SK-N-SH (cell line): ENCODE data around the gene PPP2R1B. TPM values are rescaled to one million over a fixed set of nuclear protein-coding genes. Genes with fewer than 3 reads are reported as not detected.

Source experiments
- CTCF ChIA-PET: fragments of 300-600, 350-600 bp; formaldehyde crosslinking; extraction: SDS; loops from one replicate; lab custom pipeline; 2021; lab: Yijun Ruan, JAX
- POLR2A ChIA-PET: fragments of 350-600 bp; sonication (Branson Sonifier 250); formaldehyde crosslinking; extraction: SDS; loops from one replicate; lab custom pipeline; 2020; ENCODE audit warnings: antibody characterized with exemption, inconsistent platforms; lab: Yijun Ruan, JAX
- DNase-seq: peaks from one replicate; pipeline ENCODE4 v3.0.0; 2012
- H2AFZ ChIP-seq: fragments of 200-600 bp; sonication (generic); 2 replicates; pipeline ENCODE4 v1.8.1; 2016; ENCODE audit warnings: antibody characterized with exemption, mild to moderate bottlenecking, low read depth
- H3F3A ChIP-seq: fragments of 200-600 bp; sonication (generic); replicated peaks from 2 replicates; pipeline ENCODE3; 2016; ENCODE audit warnings: antibody characterized with exemption, mild to moderate bottlenecking; ENCODE audit not compliant: insufficient read depth
- H3K27ac ChIP-seq, 2 experiments: fragments of 200-500 bp in 1 of 2; fragments of 200-600 bp in 1 of 2; sonication (Bioruptor generic) in 1 of 2; sonication (generic), shearing (Covaris generic) in 1 of 2; 2 replicates each; pipeline versions ENCODE4 v1.5.1 to v1.6.1; 2014 to 2016; ENCODE audit warnings: low read depth in 2 of 2, inconsistent platforms in 1 of 2, low read length in 1 of 2, mild to moderate bottlenecking in 1 of 2, mixed read lengths in 1 of 2
- H3K27me3 ChIP-seq: fragments of 200-600 bp; sonication (generic), shearing (Covaris generic); 2 replicates; pipeline ENCODE4 v1.6.1; 2016; ENCODE audit warnings: mixed run types; ENCODE audit not compliant: insufficient read depth
- H3K36me3 ChIP-seq, 2 experiments: fragments of 200-500 bp in 1 of 2; fragments of 200-600 bp in 1 of 2; sonication (Bioruptor generic) in 1 of 2; sonication (generic) in 1 of 2; replicated peaks in 1 of 2; 2 replicates each; pipeline versions ENCODE3 to v1.5.1; 2014 to 2016; ENCODE audit warnings: low read length in 1 of 2, mild to moderate bottlenecking in 1 of 2; ENCODE audit not compliant: insufficient read depth in 2 of 2, control insufficient read depth in 1 of 2
- H3K4me1 ChIP-seq, 2 experiments: fragments of 200-500 bp in 1 of 2; fragments of 200-600 bp in 1 of 2; sonication (Bioruptor generic) in 1 of 2; sonication (generic), shearing (Covaris generic) in 1 of 2; 2 replicates each; pipeline versions ENCODE4 v1.5.1 to v1.6.1; 2014 to 2016; ENCODE audit warnings: low read depth in 1 of 2, low read length in 1 of 2, mixed run types in 1 of 2; ENCODE audit not compliant: insufficient read depth in 2 of 2, control insufficient read depth in 1 of 2
- H3K4me2 ChIP-seq: fragments of 200-600 bp; sonication (generic), shearing (Covaris generic); 2 replicates; pipeline ENCODE4 v1.6.1; 2017; ENCODE audit warnings: mixed run types
- H3K4me3 ChIP-seq, 2 experiments: fragments of 200-500 bp in 1 of 2; fragments of 200-600 bp in 1 of 2; sonication (Bioruptor generic) in 1 of 2; sonication (generic), shearing (Covaris generic) in 1 of 2; 2 replicates each; pipeline versions ENCODE4 v1.5.1 to v1.8.1; 2014 to 2016; ENCODE audit warnings: low read depth in 2 of 2, inconsistent platforms in 1 of 2, low read length in 1 of 2, mild to moderate bottlenecking in 1 of 2, mixed read lengths in 1 of 2, moderate library complexity in 1 of 2
- H3K79me2 ChIP-seq: fragments of 200-600 bp; sonication (generic); 2 replicates; pipeline ENCODE4 v1.8.1; 2017; ENCODE audit warnings: mild to moderate bottlenecking; ENCODE audit not compliant: insufficient read depth
- H3K9ac ChIP-seq: fragments of 200-600 bp; sonication (generic); 2 replicates; pipeline ENCODE4 v1.6.1; 2017; ENCODE audit warnings: mixed run types
- H3K9me2 ChIP-seq: fragments of 200-600 bp; sonication (generic); 2 replicates; pipeline ENCODE4 v1.6.1; 2017; ENCODE audit warnings: mixed run types
- H3K9me3 ChIP-seq: fragments of 200-600 bp; sonication (generic); 2 replicates; pipeline ENCODE4 v1.6.1; 2017; ENCODE audit warnings: mixed run types, mild to moderate bottlenecking, moderate library complexity
- H4K20me1 ChIP-seq: fragments of 200-600 bp; sonication (generic); 2 replicates; pipeline ENCODE4 v1.6.1; 2017; ENCODE audit warnings: mild to moderate bottlenecking, mixed run types; ENCODE audit not compliant: insufficient read depth
- CHD2 ChIP-seq: fragments of 150-350 bp; IDR thresholded peaks from 2 replicates; pipeline ENCODE4 v1.6.1; 2018; ENCODE audit warnings: low read length; ENCODE audit not compliant: partially characterized antibody
- FOSL2 ChIP-seq: IDR thresholded peaks from 2 replicates; pipeline ENCODE4 v1.4.0; 2012; ENCODE audit warnings: low read depth, mild to moderate bottlenecking, moderate library complexity, borderline replicate concordance
- FOXJ3 ChIP-seq: sonication (generic); formaldehyde crosslinking; IDR thresholded peaks from 2 replicates; pipeline ENCODE4 v1.5.1; 2020; ENCODE audit warnings: mild to moderate bottlenecking, missing genetic modification reagents
- FOXM1 ChIP-seq: IDR thresholded peaks from 2 replicates; pipeline ENCODE4 v1.4.0; 2012; ENCODE audit warnings: low read depth, mild to moderate bottlenecking
- GABPA ChIP-seq: IDR thresholded peaks from 2 replicates; pipeline ENCODE4 v1.4.0; 2012; ENCODE audit warnings: low read depth, mild to moderate bottlenecking
- GATA2 ChIP-seq: sonication (generic); formaldehyde crosslinking; IDR thresholded peaks from 2 replicates; pipeline ENCODE4 v1.5.0; 2020; ENCODE audit warnings: mild to moderate bottlenecking, missing genetic modification reagents
- JUND ChIP-seq: IDR thresholded peaks from 2 replicates; pipeline ENCODE4 v1.4.0; 2012
- MXI1 ChIP-seq: IDR thresholded peaks from 2 replicates; pipeline ENCODE4 v1.6.1; 2012; ENCODE audit warnings: mild to moderate bottlenecking, low read depth, low read length, improper control_type of control experiment
- NFIC ChIP-seq: IDR thresholded peaks from 2 replicates; pipeline ENCODE4 v1.4.0; 2012; ENCODE audit warnings: borderline replicate concordance
- NRF1 ChIP-seq: IDR thresholded peaks from 2 replicates; pipeline ENCODE4 v1.6.1; 2012; ENCODE audit warnings: low read depth, mild to moderate bottlenecking, low read length
- RAD21 ChIP-seq: IDR thresholded peaks from 2 replicates; pipeline ENCODE4 v1.6.1; 2012; ENCODE audit warnings: mild to moderate bottlenecking, low read length
- RCOR1 ChIP-seq: fragments of 150-350 bp; IDR thresholded peaks from 2 replicates; pipeline ENCODE4 v1.6.1; 2017; ENCODE audit warnings: antibody characterized with exemption, low read length
- RFX5 ChIP-seq: IDR thresholded peaks from 2 replicates; pipeline ENCODE4 v1.6.1; 2012; ENCODE audit warnings: mild to moderate bottlenecking, improper control_type of control experiment, low read length
- RXRA ChIP-seq: IDR thresholded peaks from 2 replicates; pipeline ENCODE4 v1.4.0; 2012; ENCODE audit warnings: low read depth, mild to moderate bottlenecking, borderline replicate concordance
- SIN3A ChIP-seq: IDR thresholded peaks from 2 replicates; pipeline ENCODE4 v1.6.1; 2012; ENCODE audit warnings: low read depth, mild to moderate bottlenecking, low read length, moderate library complexity, borderline replicate concordance
- SMC3 ChIP-seq: IDR thresholded peaks from 2 replicates; pipeline ENCODE4 v1.6.1; 2012; ENCODE audit warnings: low read depth, low read length, improper control_type of control experiment
- WGBS: methylation state at CpG from one replicate; pipeline ENCODE4 v1.1.6; 2017; ENCODE audit warnings: low lambda C conversion rate; 5-methylcytosine and 5-hydroxymethylcytosine counted together
- polyA plus RNA-seq, 3 experiments: library from polyadenylated mRNA; depleted of rRNA; stranded (reverse); fragments of >200 nt; gene quantifications; 2 replicates each; pipeline ENCODE4 v1.2.3, GENCODE V29; 2012
- TF ChIP-seq, protein P1 (sequence below): fragments of 150-350 bp; IDR thresholded peaks from 2 replicates; pipeline ENCODE4 v1.6.1; 2016; ENCODE audit warnings: mild to moderate bottlenecking, low read depth, low read length

The PPP2R1B gene
- polyA plus RNA-seq, 1 of the 3 experiments (the other 2 are of a cell fraction): 25.9 TPM

DNA sequence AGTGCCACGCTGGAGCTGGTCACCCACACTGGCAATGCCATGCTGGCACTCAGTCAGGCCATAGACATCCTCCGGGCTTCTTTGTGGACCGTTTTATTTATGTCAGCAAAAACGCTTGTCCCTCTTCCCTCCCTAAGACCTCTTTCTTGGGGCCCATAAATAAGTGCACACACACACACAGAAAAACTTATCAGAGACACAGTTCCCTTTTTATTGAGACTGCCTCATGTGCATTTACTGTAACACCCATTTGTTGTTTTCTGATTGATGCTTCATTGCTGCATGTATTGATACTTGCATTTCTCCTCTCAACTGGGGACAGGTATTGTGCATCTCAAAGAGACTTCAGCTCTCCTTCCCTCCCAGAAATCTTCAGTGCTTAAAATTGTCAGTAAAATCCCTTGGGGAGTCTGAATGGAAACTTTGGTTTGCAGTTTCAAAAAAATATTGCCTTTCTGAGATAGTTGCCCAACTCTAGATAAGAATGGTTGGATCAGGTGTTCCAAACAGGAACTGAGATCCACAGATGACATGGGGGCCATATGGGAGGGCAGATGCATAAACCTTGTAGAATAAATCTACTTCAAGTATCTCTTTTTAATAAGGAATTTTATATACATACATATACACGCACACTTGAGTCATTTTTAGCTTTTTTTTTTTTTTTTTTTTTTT is 50.9 kb downstream of the PPP2R1B start:
- Histone ChIP-seq H3K9ac (no peak overlapping the region), H3K36me3 (peaks cover 19 to 31% of the 10 kb centered on the region in 2 experiments), H3K4me1 (peaks cover 3 to 18% of the 10 kb centered on the region in 2 experiments; a peak in 2 of 4 replicates), H3F3A (peaks cover 17% of the 10 kb centered on the region), H3K9me3 (no peaks in the 10 kb centered on the region), H3K27me3 (no peaks in the 10 kb centered on the region), H4K20me1 (no peaks in the 10 kb centered on the region), H3K4me3 (no peak overlapping the region), H3K27ac (no peak overlapping the region), H2AFZ (no peak overlapping the region), H3K4me2 (no peak overlapping the region), H3K9me2 (no peaks in the 10 kb centered on the region), H3K79me2 (no peaks in the 10 kb centered on the region)
- TF ChIP-seq RAD21: no peak
- WGBS: 96% methylated on average over 5 of the region's 5 CpGs
- no peak for DNase-seq
- POLR2A ChIA-PET: no interaction called here
- CTCF ChIA-PET: interaction anchor here (0.9 kb wide), 1 partner anchor 68 kb away, joined by 4 read pairs; no protein-coding TSS in a partner anchor

DNA sequence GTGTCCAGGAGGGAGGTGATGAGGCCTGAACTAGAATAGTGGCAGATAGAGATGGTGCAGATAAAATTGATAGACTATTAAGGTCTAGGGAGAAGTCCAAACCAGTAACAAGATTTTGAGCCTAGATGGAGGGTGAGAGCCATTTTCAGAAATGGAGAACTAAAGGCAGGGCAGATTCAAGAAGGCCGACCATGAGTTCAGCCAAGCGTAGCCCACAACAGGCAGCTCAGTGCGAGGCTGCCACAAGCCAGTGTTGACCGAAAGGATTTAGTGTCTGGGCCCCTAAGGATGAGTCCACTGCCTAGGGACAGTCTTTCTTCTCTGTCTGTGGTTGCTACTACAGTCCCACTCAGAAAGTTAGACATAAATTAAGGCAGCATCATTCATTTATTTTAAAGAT is 51.7 kb downstream of the PPP2R1B start:
- POLR2A ChIA-PET: no interaction called here

DNA sequence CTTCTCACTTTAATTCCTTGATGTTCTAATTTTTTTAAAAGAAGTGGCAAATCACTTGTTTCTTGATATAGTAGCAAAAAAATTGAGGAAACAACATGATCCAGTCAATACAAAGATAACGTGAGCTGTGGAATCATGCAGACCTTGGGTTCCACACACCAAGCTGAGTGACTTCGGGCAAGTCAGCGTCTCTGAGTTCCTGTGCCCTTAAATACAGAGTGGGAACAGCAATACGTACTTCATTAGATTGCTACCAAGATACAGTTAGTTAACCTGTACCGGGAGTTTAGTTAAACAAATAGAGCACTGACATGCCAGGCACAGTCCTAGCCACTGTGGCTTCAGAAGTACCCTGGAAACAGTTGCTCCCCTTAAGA is 58.5 kb downstream of the PPP2R1B start:
- Histone ChIP-seq H3K79me2 (no peaks in the 10 kb centered on the region), H3K4me3 (no peak overlapping the region), H4K20me1 (no peaks in the 10 kb centered on the region), H3K27me3 (no peaks in the 10 kb centered on the region), H3K4me2 (no peak overlapping the region), H3F3A (no peaks in the 10 kb centered on the region), H3K36me3 (peaks cover 50 to 51% of the 10 kb centered on the region in 2 experiments)
- CTCF ChIA-PET: interaction anchor here (1.4 kb wide), 1 partner anchor 25 kb away, joined by 3 read pairs; no protein-coding TSS in a partner anchor
- TF ChIP-seq GABPA: no peak
- TF ChIP-seq CHD2: no peak
- TF ChIP-seq GATA2 (CRISPR knock-in tag): no peak
- no peak for TF ChIP-seq FOXM1
- TF ChIP-seq JUND: no peak
- no peak for TF ChIP-seq NFIC
- no peak for TF ChIP-seq RFX5
- no peak for TF ChIP-seq RXRA
- TF ChIP-seq RCOR1: no peak
- TF ChIP-seq FOSL2: no peak
- no peak for TF ChIP-seq MXI1
- TF ChIP-seq, all 33 proteins: peak for 0
- H3K9me2 ChIP-seq: no peaks in the 10 kb centered on the region
- no peak for DNase-seq
- H3K9me3 ChIP-seq: no peaks in the 10 kb centered on the region
- H3K4me1 ChIP-seq: no peaks in the 10 kb centered on the region
- H3K27ac ChIP-seq: no peak overlapping the region
- POLR2A ChIA-PET: no interaction called here
- no peak overlapping the region for H3K9ac ChIP-seq
- no peak overlapping the region for H2AFZ ChIP-seq
- WGBS: 96% methylated on average over 5 of the region's 5 CpGs

More for the DNA sequence above, 51.7 kb downstream of the PPP2R1B start:
- Histone ChIP-seq H3K4me3 (no peak overlapping the region), H3K9me3 (no peaks in the 10 kb centered on the region), H3K27ac (no peak overlapping the region), H3K27me3 (no peaks in the 10 kb centered on the region), H3K79me2 (no peaks in the 10 kb centered on the region), H3K4me2 (no peak overlapping the region), H4K20me1 (no peaks in the 10 kb centered on the region), H3K9ac (no peak overlapping the region), H2AFZ (no peak overlapping the region), H3K9me2 (no peaks in the 10 kb centered on the region), H3F3A (peaks cover 17% of the 10 kb centered on the region), H3K36me3 (peaks cover 16 to 26% of the 10 kb centered on the region in 2 experiments), H3K4me1 (peaks cover 3 to 18% of the 10 kb centered on the region in 2 experiments; a peak in 2 of 4 replicates)
- TF ChIP-seq SMC3 (no peak), JUND (no peak), RAD21 (no peak), FOXJ3 (CRISPR knock-in tag) (no peak), CHD2 (no peak), SIN3A (no peak), NRF1 (no peak), FOXM1 (no peak)
- TF ChIP-seq, protein P1, sequence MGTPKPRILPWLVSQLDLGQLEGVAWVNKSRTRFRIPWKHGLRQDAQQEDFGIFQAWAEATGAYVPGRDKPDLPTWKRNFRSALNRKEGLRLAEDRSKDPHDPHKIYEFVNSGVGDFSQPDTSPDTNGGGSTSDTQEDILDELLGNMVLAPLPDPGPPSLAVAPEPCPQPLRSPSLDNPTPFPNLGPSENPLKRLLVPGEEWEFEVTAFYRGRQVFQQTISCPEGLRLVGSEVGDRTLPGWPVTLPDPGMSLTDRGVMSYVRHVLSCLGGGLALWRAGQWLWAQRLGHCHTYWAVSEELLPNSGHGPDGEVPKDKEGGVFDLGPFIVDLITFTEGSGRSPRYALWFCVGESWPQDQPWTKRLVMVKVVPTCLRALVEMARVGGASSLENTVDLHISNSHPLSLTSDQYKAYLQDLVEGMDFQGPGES: no peak
- DNase-seq: no peak
- CTCF ChIA-PET: no interaction called here
- 100% methylated on average over 4 of the region's 4 CpGs for WGBS
